Motor neuron (in vitro differentiated cells): ENCODE data around the gene GLYR1. TPM values are rescaled to one million over a fixed set of nuclear protein-coding genes. Genes with fewer than 3 reads are reported as not detected.
"Not testable (repeated sequence)": the region's sequence is repeated elsewhere in the genome, so short reads cannot be mapped to it uniquely, and the experiment has no call there.

Experiments used
- ATAC-seq, 8 experiments: fragments of 200-7000 bp; cut with Tn5 transposase; replicated peaks in 6 of 8; 2 replicates each; pipeline ENCODE4 v1.8.0; 2021; ENCODE audit warnings: mild to moderate bottlenecking in 8 of 8, moderate library complexity in 8 of 8
- H3K27ac ChIP-seq, 2 donors: fragments of 250-450 bp; sonication (Bioruptor Pico); 2 replicates each; pipeline ENCODE4 v1.9.0; 2021; ENCODE audit warnings: antibody characterized with exemption in 2 of 2, mild to moderate bottlenecking in 2 of 2, moderate library complexity in 1 of 2
- H3K4me1 ChIP-seq, 2 donors: fragments of 250-450 bp; sonication (Bioruptor Pico); replicated peaks in 1 of 2; 2 replicates each; pipeline ENCODE4 v1.6.1; 2021; ENCODE audit warnings: antibody characterized with exemption in 2 of 2, mild to moderate bottlenecking in 2 of 2, moderate library complexity in 1 of 2
- H3K4me3 ChIP-seq, 5 donors: fragments of 250-450 bp; sonication (Bioruptor Pico); 2 replicates each; pipeline ENCODE4 v1.9.0; 2021; ENCODE audit warnings: antibody characterized with exemption in 5 of 5, mild to moderate bottlenecking in 5 of 5, moderate library complexity in 4 of 5
- WGBS, 10 experiments: fragments of 450-650 bp; shearing (Covaris generic); methylation state at CpG; one replicate each; pipeline ENCODE4 v1.0.0; 2022; 5-methylcytosine and 5-hydroxymethylcytosine counted together
- in situ Hi-C, 9 experiments: fragments of 400-800 bp; cut with MboI; loops; one replicate each; pipeline ENCODE4 v1.15.0; 2021; ENCODE audit warnings: low sequenced_read_pairs in 9 of 9, low pct_unique_long_range_greater_than_20kb in 2 of 9; ENCODE audit not compliant: unreplicated experiment in 9 of 9
- total RNA-seq, 8 experiments: library from RNA; unstranded; fragments of 300-600 nt; gene quantifications; 2 replicates each; pipeline versions ENCODE4 v1.2.3 to v1.2.4, GENCODE V29; 2022

The GLYR1 gene
- total RNA-seq: 100 to 1,000 TPM in 1 of 8 experiments, 10 to 100 TPM in 7; 36.4 to 101 (median 49.5) TPM

- WGBS, 10 experiments: 0% methylated on average over 7 to 14 of the region's 126 CpGs; no CpG with 5 or more reads in 8 of the 10 experiments
- peaks cover 17 to 33% of the 10 kb centered on the region in 2 donors for H3K4me1 ChIP-seq
- peak within 1 kb of the TSS; percentile 79 to 97 (median 92) for H3K4me3 ChIP-seq
- peak within 1 kb of the TSS; percentile 94 to 98 for H3K27ac ChIP-seq
- in situ Hi-C loops: no loop called here
- peak; percentile 73 to 94 (median 90) for ATAC-seq
Measured at GRCh38 chr16:4846901-4847773, at the start of gene GLYR1, which contains the start of gene UBN1. Gene GLYR1, minus strand, starts transcription at chr16:4847288. Its CDS starts 23 bp downstream, at chr16:4847265. Gene UBN1, plus strand, starts transcription at chr16:4847481. Its CDS starts 5,437 bp downstream, at chr16:4852918.

- H3K4me3 ChIP-seq, in situ Hi-C loops, H3K27ac ChIP-seq, H3K4me1 ChIP-seq, ATAC-seq: not testable (repeated sequence)
- WGBS, 10 experiments: 50 to 100% (median 82%) methylated on average over 1 to 6 of the region's 9 CpGs; no CpG with 5 or more reads in 4 of the 10 experiments
Measured at GRCh38 chr16:4896761-4897160, 49.7 kb upstream of the GLYR1 start.

- ATAC-seq: no peak
- H3K4me3 ChIP-seq: no peak overlapping the region
- 75 to 100% (median 83%) methylated on average over 1 to 4 of the region's 13 CpGs; no CpG with 5 or more reads in 7 of the 10 experiments for WGBS, 10 experiments
- in situ Hi-C loops: no loop called here
- H3K4me1 ChIP-seq: no peaks in the 10 kb centered on the region
- no peak overlapping the region for H3K27ac ChIP-seq
Measured at GRCh38 chr16:4895366-4895765, 48.3 kb upstream of the GLYR1 start.

GRCh38 chr16:4894276-4895150, 47.4 kb upstream of the GLYR1 start:
- in situ Hi-C loops: no loop called here
- Histone ChIP-seq H3K4me1 (no peaks in the 10 kb centered on the region), H3K4me3 (no peak overlapping the region), H3K27ac (no peak overlapping the region)
- ATAC-seq: peak in 2 of 8 experiments; percentile 5 to 57
- 60 to 100% (median 75%) methylated on average over 1 to 6 of the region's 22 CpGs; no CpG with 5 or more reads in 4 of the 10 experiments for WGBS, 10 experiments

GRCh38 chr16:4893103-4893862, 46.2 kb upstream of the GLYR1 start:
- in situ Hi-C loops: no loop called here
- no peaks in the 10 kb centered on the region for H3K4me1 ChIP-seq
- H3K4me3 ChIP-seq: no peak overlapping the region
- peak in 2 of 8 experiments; percentile 15 to 19 for ATAC-seq
- WGBS, 10 experiments: 60 to 100% (median 95%) methylated on average over 1 to 4 of the region's 26 CpGs; no CpG with 5 or more reads in 5 of the 10 experiments
- no peak overlapping the region for H3K27ac ChIP-seq

GRCh38 chr16:4892361-4893102, 45.4 kb upstream of the GLYR1 start:
- no peak overlapping the region for H3K27ac ChIP-seq
- peak; percentile 20 to 79 (median 38) for ATAC-seq
- H3K4me3 ChIP-seq: no peak overlapping the region
- WGBS, 10 experiments: 67 to 84% (median 69%) methylated on average over 3 to 13 of the region's 23 CpGs; no CpG with 5 or more reads in 4 of the 10 experiments
- H3K4me1 ChIP-seq: no peaks in the 10 kb centered on the region
- in situ Hi-C loops: no loop called here

- peak in 3 of 8 experiments; percentile 8 to 18 (median 8) for ATAC-seq
- Histone ChIP-seq H3K4me3 (no peak overlapping the region), H3K4me1 (no peaks in the 10 kb centered on the region), H3K27ac (no peak overlapping the region)
- WGBS, 10 experiments: no CpG with 5 or more reads among the region's 12 CpGs
- in situ Hi-C loops: no loop called here
Measured at GRCh38 chr16:4891886-4892216, 44.8 kb upstream of the GLYR1 start.

GRCh38 chr16:4891097-4891885, 44.2 kb upstream of the GLYR1 start:
- H3K27ac ChIP-seq: no peak overlapping the region
- H3K4me1 ChIP-seq: no peaks in the 10 kb centered on the region
- peak in 2 of 8 experiments; percentile 12 to 22 for ATAC-seq
- no peak overlapping the region for H3K4me3 ChIP-seq
- WGBS, 10 experiments: 80 to 100% (median 91%) methylated on average over 1 to 9 of the region's 16 CpGs; no CpG with 5 or more reads in 2 of the 10 experiments
- in situ Hi-C loops: no loop called here

GRCh38 chr16:4890686-4891085, 43.6 kb upstream of the GLYR1 start:
- WGBS, 10 experiments: 100% methylated on average over 1 to 13 of the region's 16 CpGs; no CpG with 5 or more reads in 7 of the 10 experiments
- ATAC-seq: peak in 1 of 8 experiments; percentile 12
- H3K4me1 ChIP-seq: no peaks in the 10 kb centered on the region
- in situ Hi-C loops: no loop called here
- no peak overlapping the region for H3K27ac ChIP-seq
- no peak overlapping the region for H3K4me3 ChIP-seq

- ATAC-seq: no peak
- no peaks in the 10 kb centered on the region for H3K4me1 ChIP-seq
- in situ Hi-C loops: no loop called here
- H3K27ac ChIP-seq: no peak overlapping the region
- H3K4me3 ChIP-seq: no peak overlapping the region
- 30 to 89% (median 67%) methylated on average over 1 to 7 of the region's 11 CpGs; no CpG with 5 or more reads in 5 of the 10 experiments for WGBS, 10 experiments
Measured at GRCh38 chr16:4890026-4890425, 42.9 kb upstream of the GLYR1 start.

- 50 to 92% (median 84%) methylated on average over 1 to 7 of the region's 9 CpGs; no CpG with 5 or more reads in 1 of the 10 experiments for WGBS, 10 experiments
- Histone ChIP-seq H3K4me3 (no peak overlapping the region), H3K27ac (no peak overlapping the region), H3K4me1 (no peaks in the 10 kb centered on the region)
- in situ Hi-C loops: no loop called here
- ATAC-seq: no peak
Measured at GRCh38 chr16:4888428-4889135, 41.5 kb upstream of the GLYR1 start.
